DLD1 (cell line): ENCODE results near the gene INF2.

Experiments used
- in situ Hi-C: cut with HindIII; loops from 2 replicates; pipeline ENCODE4 v1.10.0; 2017; ENCODE audit warnings: low sequenced_read_pairs

Gene INF2

GRCh38 chr14:104768437-104769323, 79.3 kb downstream of the INF2 start:
- in situ Hi-C loops = no loop called here

GRCh38 chr14:104769324-104770071, 80.1 kb downstream of the INF2 start:
- in situ Hi-C loops = no loop called here

DNA sequence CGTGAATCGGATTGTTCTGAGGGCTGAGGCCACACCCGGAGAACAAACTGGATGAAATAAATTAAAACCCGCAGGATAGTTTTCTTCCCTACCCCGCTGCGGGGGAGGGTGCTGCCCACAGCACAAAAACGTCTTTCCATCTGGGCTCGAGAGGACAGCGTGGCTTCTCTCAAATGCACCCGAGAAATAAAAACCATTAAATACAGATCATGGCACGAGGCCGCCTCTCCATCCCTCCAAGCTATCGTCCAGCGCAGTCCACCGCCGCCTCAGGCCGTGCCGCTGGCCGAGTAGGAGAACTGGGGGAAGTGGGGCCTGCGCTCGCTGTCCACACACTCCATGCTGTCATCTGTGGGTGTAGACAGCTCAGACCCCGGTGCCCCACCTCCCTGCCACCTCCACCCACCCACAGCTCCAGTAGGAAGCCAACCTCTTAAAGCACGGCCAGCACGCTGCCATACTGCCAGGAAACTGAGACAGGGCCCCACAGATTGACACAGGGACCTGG, 80.7 kb downstream of the INF2 start:
- in situ Hi-C loops = no loop called here

DNA sequence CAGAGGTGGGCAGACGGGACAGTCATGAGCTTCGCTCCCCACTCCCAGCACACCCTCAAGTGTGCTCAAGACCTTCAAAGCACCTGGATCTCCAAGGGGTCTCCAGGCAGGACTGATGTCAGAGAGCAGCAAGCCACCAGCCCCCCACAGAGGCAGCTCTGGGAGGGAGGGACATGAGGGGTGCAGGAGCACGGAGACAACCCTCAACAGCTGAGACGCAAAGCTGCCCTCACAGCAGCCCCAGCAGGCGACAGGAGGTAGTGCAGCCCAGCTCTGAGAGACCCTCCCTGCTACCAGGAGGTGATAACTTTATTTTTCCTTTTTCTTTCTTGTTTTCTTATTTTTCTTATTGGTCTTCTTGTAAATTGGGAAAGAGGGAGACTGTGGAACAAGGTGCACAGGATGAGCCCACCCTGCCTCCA, 81.4 kb downstream of the INF2 start:
- in situ Hi-C loops = no loop called here

- in situ Hi-C loops = no loop called here
Measured at GRCh38 chr14:104771374-104771773, 82.0 kb downstream of the INF2 start.
